Limb (tissue), 2 donors: ENCODE measurements around the gene NOTCH1.

Experiments used
- DNase-seq, 2 donors: peaks; one replicate each; pipeline ENCODE4 v3.0.0-alpha.2; 2016; ENCODE audit errors: extremely low spot score in 2 of 2

Gene NOTCH1

DNA sequence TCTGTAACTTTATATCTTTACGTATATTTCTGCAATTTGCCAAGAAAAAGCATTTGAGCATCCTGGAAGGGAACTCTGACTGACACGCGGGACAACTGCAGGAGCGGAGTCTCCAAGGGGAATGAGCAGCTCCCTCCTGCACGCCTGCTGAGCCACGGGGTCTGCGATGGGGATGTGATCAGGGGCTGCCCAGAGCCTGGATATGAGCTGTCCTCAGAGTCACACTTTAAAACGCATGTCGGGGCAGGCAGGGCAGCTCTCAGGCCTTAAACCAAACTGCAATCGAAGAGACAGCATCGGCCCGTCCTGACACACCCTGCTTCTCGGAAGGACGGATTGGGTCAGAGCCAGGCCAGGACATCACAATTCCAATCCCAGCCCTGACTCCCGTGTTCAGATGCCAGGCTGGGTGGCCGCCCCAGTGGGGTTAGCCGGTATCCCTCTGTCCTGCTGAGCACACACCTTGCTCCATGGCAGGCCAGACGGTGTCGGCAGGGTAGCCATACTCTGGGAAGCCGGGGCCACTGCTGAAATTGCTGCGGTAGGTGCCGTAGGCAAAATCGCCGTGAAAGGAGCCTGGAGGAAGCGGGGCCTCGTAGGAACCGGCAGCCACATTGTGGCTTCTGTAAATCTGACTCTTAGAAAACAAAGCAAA, 80.2 kb downstream of the NOTCH1 start:
- DNase-seq = no peak

- DNase-seq = no peak
Observed at GRCh38 chr9:136464241-136464640, 81.6 kb downstream of the NOTCH1 start.

DNA sequence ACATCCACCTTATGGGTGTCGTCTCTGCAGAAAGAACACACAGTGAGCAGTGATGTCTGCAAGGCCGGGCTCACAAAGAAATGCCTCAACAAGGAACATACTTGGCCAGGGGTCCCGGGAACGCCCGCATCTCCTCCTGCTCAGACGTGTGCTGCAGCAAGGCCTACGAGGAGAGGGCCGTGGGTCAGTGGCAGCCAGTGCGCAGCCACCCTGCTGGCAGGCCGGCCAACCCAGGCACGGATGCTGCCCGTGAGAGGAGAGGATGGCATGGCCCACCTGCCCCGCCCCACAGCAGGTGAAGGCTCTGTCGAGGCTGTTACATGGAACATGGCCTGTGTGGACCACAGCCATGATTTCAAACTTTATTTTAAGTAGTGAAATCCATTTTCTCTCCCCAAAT, 82.3 kb downstream of the NOTCH1 start:
- no peak for DNase-seq

DNA sequence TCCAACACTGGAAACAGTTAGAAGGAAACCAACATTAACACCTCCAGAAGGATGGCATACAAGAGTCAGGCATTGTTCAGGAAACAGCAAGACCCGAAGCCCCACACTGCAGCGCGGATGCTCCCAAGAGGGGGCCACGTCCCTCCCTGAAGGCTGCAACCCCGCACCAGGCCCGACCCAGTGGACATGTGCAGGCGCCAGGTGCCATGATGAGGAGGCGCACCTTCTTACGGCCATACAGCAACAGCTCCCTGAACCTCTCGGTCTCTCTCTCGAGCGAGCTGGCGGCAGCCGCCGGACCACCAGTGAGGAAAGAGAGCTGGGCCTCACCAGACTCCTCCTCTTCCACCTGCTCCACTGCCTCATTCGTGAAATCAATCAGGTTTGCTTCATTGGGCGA, 83.2 kb downstream of the NOTCH1 start:
- no peak for DNase-seq

- DNase-seq = no peak
Observed at GRCh38 chr9:136460772-136461325, 85.0 kb downstream of the NOTCH1 start.

- no peak for DNase-seq
Observed at GRCh38 chr9:136459425-136459824, 86.4 kb downstream of the NOTCH1 start.

- no peak for DNase-seq
Observed at GRCh38 chr9:136457326-136457725, 88.5 kb downstream of the NOTCH1 start.

- DNase-seq = no peak
Observed at GRCh38 chr9:136456258-136456657, 89.6 kb downstream of the NOTCH1 start.

- DNase-seq = no peak
Observed at GRCh38 chr9:136455043-136456002, 90.5 kb downstream of the NOTCH1 start.

- DNase-seq = no peak
Observed at GRCh38 chr9:136454026-136454796, 91.6 kb downstream of the NOTCH1 start.

- no peak for DNase-seq
Observed at GRCh38 chr9:136453326-136453725, 92.5 kb downstream of the NOTCH1 start.

DNA sequence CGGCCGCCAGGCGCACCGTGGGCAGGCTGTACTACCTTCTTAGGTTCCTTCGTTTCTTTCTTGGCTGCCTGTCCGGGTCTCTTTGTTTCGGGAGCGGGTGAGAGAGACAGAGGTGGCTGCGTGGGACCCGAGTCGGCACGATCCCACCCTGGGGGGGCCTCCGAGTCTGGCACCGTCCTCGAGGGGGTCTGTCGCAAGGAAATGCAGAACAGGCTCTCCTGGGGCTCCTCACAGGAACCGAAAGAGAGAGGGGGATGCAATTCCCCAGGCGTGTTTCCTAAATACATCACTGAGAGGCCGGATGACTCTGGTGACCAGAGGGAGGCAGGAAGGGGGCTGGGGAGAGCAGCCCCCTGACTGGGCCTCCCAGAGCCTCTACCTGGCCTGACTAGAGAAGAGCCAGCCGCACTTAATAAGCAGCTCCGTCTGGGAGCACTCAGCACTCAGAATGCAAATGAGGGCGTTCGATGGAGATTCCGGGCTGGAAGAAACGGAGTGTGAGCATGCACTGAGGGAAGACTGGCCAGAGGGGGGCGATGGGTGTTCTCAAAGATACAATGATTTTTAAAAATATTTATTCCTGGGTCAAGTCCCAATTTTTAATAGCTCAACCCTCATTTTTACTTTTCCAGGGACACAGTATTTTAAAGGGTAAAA, 94.5 kb downstream of the NOTCH1 start:
- no peak for DNase-seq

- DNase-seq = no peak
Observed at GRCh38 chr9:136448655-136449054, 97.2 kb downstream of the NOTCH1 start.

DNA sequence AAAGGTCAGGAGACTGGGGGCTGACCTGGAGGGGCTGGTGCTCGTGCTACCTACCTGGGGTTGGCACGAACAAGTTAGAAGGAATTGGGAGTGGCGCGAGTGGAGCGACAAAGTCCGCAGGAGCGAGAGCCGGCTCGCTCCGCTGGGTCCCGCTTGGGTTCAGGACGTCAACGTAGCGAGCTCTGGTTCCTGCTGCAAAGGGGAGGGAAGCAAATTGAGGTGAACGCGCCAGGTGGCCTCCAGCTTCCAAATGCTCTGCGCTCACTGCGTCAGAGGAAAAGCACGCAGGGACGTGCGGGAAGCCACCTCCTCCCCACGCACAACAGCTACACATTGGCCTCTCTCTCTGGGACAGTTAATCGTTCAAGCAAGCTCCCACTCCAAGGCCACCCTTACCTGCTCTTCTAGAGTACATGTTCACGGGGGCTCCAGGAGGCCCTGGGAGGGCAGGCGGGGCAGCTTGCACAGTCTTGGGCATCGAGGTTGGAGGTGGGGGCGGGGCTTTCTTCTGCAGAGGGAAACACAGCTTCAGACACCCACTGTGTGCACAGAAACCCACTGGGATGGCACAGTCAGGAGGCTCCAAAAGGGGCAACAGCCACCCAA, 98.6 kb downstream of the NOTCH1 start:
- DNase-seq = no peak

GRCh38 chr9:136445799-136446198, 100.0 kb downstream of the NOTCH1 start:
- no peak for DNase-seq
